IPS DF 4.7 (cell line): Measurements from ENCODE around the gene RSPH9.

Experiments
- DNase-seq: peaks from one replicate; pipeline ENCODE4 v3.0.0-alpha.2; 2013; ENCODE audit warnings: low spot score; ENCODE audit errors: extremely low read depth

The RSPH9 gene

DNA sequence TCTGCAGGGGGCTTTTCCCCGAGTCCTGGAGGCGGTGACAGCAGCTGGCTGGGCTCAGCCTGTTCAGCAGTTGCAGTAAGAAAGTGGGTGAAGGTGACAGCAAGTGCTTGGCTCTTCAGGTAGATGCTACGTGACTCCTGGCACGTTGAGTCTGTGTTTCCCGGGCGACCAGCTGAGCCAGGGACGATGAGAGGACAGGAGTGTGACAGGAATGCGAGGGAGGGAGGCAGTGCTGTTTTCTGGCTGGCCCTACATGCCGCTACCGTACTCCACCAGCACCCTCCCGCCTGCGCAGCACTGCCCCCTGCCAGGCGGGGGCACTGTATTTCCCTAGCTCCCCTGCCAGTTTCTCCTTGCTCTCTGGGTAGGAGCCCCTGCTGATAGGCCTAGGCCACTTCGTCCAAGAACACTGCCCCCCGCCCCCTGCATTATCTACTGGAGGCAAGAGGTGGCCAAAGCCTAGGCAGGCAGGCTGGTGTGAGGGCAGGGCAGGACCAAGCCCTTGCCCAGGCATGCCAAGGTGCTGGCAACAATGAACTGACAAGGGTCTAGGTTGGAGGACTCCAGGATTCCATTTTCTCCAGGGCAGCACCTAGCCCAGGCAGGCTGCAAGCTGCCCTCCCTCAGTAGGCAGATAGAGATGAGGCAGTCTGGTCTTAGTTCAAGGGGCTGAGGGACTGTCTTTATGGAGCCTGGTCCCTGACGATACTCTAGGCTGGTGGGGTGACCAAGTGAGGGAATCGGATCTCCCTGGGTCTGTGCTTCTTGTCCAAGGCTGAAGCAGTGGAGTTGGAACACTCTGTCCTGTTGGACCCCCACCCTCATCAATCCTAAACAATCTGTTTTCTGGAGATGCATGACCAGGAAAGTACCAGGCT is 23.6 kb downstream of the RSPH9 start:
- no peak for DNase-seq

DNA sequence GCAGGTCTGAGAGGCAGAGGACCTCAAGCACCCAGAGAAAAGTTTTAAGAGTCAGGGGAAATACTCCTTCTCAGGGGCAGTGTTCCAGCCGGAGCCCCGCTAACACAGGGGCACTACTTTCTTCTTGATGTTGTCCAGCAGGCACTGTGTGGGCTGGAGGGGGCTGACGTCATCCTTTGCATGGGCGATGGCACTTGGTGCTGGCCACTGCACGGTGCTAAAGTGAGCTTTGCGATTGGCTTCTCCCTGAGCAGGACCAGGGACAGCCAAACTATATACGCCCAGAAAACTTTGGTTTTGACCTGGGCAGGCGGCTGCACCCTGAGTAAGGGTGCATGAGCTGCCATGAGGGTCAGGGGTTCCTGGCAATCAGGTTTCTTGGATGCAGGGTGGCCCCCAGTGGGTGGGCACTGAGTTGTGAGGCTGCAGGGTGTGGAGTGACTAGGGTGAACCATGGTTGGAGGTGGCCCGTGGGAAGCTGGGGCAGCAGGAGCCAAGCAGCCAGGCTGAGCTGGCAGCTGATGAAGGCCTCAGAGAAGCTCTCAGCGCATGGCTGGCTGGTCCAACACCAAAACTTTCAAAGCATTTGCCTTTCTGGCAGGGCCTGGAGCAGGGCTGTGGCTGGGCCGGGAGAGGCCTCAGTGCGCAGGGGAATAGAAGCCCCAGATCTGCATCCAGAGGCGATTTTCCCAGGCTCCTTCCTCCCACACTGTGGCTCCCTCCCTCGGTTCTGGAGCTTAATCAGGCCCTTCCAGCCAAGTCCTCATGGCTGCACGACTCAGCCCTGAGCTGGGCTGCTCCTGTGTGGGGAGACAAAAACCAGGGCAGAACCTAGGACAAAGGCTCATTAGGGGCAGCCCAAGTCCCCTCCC is 24.4 kb downstream of the RSPH9 start:
- no peak for DNase-seq

DNA sequence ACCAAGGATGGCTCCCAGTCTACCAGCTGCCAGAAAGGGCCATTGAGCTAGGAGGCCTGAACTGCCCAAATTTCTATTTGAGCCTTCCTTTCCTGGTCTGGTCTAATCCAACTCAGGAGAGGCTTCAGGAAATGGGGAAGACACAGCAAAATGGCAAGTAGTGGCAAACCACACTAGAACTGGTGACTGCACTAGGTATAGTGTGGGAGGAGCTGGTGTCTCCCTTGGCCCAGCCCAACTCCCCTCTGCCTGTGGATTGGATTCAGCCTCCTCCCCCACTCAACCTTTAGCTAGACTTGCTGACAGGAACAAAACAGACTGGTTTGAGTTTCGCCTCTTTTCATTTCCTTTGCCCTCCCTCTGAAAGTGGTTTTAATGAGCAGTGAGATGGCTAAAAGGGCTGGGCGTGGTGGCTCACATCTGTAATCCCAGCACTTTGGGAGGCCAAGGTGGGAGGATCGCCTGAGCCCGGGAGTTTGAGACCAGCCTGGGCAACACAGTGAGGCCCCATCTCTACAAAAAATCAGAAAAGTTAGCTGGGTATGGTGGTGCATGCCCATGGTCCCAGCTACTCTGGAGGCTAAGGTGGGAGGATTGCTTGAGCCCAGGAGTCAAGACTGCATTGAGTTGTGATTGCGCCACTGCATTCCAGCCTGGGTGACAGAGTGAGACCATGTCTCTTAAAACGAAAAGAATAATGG is 25.2 kb downstream of the RSPH9 start:
- DNase-seq: no peak

DNA sequence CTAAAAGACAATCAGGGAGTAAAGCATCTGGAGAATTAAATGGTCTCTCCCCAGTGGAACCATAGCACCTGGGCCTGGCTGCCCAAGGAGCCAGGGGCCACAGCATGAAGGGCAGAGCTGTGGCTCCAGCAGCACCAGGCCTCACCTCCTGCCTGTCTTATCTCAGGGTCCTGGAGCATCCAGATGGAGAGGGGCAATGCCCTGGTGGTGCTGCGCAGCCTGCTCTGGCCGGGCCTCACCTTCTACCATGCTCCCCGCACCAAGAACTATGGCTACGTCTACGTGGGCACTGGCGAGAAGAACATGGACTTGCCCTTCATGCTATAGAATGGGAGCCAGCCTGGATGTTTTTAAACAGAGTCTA is 25.8 kb downstream of the RSPH9 start:
- no peak for DNase-seq

DNA sequence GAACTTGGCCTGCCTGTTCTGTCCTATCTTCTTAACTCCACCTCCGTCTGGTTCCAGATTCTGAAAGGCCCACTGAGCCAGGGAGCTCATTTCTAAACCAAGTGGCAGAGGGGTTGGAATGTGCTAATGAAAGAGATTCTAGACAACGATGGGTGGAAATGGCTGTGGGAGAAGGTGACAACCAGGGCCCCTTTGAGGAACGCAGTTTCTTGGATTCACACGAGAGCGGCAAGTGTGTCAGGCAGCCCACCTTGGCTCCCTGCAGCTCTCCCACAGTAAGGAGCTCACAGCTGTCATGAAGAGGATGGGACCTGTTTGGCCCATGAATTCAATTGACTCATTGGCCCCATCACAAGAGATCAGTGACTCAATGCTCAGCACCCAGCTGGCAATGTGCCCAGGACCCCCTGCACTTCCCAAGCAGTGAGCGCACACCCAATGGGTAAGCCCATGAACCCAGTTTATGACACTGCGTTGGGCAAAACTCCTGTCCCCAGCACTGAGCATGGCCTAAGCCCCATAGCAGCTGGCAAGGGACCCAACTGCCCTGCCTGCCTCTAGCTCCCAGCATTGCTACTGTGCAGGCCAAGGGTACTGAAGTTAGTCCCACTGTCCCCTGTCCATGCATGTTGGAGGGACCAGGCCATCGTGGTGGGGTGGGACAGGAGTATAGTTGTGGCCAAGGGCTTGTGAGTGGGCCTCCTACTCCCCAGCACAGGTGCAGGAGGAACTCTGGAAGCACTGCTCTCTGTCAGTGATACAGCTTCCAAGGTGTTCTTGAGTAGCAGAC is 26.4 kb downstream of the RSPH9 start:
- DNase-seq: no peak

DNA sequence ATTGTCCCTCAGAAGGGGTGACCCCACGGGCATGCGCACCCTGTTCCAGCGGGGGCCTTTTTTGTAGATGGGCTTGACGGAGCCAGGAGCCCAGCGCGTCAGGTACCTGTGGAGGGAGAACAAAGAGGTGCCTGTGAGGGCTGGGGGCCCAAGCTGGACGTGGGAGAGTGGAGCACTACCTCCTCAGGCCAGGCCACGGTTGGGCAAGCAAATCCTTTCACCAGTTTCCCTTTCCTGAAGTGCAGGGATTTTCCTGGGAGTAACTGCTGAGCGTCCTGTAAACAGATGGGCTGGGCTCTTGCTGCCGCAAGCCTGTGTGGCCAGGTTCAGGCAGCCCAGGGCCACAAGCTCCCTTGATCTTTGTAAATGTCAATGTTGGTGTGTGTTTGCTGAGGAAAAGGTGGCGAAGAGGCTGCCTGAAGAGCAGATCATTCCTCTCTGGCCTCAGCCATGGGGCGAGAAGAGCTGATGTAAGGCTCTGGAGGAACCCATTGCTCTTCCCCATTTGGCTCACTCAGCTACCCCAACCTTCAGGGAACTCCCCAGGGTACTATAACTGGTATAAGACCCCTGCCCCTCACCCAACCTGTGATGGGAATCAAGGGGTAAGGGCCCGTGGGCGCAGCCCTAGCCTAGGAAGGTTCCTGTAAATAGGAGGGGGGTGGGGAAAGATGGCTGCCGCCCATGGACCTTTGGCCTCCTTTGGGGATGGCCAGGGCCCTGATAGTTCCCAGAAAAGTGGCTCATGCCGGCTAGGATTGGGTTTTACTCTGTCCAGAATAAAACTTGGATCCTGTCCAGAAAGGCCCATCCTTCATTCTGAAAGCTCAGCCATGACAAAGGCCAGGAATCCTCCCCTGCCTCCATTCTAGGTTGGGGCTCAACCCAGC is 27.2 kb downstream of the RSPH9 start:
- no peak for DNase-seq

DNA sequence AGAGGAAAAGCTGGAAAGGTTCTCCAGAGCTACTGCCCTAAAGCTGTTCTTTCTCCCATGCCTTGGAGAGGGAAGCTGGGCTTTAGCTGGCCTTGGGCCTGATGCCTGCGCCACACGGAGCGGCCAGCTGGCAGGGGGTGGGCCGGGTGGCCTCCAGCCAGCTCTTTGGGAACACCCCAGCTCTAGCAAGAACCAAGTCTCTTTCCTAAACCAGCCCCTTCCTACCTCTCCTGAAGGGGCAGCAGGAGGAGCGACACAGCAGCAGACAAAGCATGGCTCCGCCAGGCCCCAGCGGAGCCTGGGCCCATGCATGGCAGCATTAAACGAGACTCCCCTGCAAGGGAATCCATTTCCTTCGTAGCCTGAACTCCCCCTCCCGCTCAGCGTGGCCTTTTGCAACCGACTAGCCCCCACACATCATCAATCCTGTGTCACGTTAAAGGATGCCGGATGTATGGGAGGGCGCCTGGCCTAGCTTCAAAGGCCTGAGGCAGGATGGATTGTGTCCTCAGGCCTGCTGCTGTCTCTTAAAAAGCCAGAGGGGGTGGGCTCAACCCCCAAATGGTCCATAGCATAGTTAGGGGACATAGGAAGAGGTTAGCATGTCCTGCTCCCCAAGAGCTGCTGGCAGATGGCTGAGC is 28.7 kb downstream of the RSPH9 start:
- DNase-seq: no peak

DNA sequence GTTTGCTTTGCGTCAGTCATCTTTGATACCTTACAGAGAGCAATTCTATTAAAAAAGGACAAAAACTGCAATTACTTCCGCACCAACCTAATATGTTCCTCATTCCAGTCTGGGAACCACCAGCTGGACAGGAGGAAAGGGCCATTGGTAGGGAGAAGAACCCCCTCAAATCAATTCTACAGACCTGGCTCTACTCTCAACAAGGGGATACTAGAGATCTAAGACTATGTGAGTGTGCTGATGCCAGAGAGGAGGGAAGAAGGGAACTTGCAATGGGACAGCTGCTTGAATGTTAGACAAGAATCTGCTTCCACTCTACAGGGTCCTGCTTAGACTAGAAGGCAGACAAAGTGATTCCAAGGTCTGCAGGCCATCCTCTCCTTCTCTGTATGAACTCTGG is 29.5 kb downstream of the RSPH9 start:
- no peak for DNase-seq

DNA sequence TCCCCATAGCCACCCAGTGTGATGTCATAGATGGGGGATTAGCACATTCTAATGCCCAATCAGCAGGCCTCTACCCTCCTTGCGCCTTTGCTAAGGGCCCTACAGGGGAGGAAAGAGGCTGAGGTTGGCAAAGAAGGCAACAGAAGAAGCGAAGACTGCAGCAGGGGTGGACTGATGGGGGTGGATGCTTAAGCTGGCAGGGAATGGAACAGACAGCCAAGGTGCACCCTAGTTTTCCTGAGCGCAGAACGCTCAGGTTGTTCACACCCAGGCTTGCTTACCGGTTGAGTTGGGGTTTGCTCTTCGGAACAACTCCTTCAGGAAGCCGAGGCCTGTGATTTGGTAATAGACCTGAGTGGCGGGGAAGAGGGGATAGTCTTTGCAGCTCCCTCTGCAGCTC is 30.1 kb downstream of the RSPH9 start:
- no peak for DNase-seq

DNA sequence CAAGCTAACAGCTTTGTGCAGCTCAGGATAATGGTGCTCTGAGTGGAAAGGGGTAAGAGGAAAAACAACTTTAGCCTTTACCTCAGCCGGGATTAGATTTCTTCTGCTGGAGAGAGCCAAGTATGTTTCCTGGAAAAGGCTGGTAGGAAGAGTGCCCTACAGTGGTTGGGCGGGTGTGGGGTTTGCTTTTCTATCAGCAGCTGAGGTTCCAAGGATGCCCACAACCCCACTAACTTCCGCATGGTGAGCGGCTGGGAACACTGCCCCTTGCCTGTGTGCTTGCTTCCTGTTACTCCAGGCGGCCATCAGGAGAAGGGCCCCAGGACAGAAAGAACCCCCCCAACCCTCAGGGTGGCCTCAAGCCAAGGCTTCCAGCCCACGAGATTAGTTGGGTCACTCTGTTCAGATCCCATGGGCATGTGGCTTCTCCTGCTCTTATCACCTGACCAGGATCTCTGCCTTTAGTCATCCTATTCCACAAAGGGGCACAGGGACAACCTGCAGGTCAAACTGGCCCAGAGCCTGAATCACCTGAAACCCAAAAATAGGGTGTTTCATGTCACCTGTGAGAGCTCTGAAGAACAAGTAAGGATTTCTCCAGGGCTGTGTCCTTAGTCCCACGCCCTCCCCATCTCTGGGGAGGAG is 32.2 kb downstream of the RSPH9 start:
- DNase-seq: no peak

DNA sequence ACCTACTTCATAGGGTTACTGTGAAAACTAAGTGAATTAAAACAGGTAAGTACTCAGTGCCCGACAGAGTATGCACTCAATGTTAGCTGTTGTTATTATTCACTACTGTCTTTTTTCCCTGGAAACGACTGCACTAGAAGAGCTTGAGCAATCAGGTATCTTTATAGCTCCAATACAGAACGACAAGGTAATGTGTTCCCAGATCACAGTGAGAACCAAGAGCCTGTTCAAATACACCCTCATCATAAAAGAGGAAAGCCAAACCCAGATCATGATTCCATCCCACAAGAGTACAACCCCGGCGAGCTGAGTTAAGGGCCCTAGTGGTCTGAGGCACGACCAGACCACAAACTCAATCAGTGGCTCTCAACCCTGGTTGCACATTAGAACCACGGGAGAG is 32.9 kb downstream of the RSPH9 start:
- no peak for DNase-seq

DNA sequence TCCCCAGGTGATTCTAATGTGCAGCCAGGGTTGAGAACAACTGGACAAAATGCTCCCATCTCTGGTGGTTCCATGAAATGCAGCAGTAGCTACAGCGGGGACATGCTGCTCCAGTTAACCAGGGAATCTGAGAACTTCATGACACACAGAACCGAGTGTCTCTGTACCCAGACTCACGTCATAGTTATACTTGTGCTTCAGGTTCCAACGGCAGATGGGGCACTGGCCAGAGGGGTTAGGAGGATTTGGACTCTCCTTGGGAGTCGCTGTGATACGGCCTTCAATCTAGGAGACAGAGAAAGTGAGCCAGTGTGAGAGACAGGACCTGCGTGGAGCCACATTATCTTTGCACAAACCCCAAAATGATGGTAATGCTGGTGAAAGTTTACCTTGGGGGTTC is 33.5 kb downstream of the RSPH9 start:
- no peak for DNase-seq

DNA sequence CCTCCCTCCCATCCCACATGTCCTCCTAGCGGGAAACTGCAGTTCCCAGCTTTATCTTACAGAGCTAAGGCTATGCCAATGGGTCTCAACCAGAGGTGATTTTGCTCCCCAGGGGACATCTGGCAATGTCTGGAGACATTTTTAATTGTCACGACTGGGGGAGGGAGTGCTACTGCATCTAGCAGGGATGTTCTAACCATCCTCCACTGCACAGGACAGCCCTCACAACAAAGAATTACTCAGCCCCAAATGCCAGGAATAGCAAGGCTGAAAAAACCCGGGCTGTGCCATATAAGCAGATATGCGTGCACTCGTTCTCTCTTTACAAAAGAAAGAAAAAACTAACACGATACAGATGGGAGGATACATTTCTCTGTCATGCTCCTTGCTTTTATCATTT is 34.2 kb downstream of the RSPH9 start:
- no peak for DNase-seq

DNA sequence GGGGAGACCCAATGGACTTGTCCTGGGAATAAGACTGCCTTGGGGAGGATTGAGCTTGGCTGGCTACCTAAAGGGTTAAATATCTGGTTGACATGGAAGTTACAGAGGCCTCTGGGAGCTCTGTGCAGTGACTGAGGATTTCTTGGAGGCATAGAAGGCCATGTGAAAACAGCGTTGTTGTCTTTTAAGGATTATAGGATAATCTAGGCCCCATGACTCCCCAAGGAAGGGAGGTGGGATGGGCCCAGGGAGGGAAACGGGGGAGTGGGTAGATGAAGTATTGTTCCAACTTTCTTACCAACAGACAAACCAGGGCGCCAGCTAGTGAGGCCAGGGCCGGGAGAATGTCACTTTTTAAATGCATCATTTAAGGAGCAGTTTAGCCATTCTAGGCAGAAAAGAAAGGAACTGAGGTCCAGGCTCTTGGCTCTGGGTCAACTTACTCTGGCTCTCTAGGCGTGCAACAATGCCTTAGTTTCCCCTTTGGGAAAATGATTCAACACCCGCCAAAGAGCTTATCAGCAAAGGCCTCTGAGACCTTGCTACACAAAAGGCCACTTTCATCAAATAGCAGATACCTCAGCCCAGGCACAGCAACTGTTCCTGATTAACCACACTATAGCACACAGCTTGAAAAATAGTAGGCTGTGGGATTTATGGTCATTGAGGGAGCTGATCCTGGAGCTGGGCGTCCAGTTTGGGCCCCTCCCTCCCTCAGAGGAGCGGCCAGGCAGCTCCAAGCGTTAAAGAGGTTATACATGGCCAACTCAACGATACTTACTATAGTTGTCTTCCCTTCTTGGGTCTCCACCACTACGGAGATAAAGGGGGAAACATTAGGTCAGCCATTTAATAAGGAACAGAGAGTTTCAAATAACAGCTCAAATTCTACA is 35.7 kb downstream of the RSPH9 start:
- no peak for DNase-seq

DNA sequence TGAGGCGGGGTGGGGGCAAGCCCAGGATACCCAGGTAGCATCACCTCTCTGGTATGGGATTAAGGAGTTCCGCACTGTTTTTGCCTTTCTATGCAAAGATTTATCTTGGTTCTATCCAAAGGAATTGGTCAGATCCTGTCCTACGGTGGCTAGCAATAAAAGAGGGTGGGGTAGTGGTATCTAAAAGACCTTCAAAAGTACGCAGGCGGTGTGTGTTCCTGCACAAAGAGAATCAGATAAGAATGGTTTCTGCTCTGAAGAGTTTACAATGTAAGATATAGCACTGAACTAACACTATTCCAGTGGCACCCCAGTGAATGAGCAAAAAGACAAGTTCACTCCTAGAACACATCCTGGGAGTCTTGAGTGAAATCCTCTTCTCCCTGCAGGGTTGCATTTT is 36.5 kb downstream of the RSPH9 start:
- no peak for DNase-seq

DNA sequence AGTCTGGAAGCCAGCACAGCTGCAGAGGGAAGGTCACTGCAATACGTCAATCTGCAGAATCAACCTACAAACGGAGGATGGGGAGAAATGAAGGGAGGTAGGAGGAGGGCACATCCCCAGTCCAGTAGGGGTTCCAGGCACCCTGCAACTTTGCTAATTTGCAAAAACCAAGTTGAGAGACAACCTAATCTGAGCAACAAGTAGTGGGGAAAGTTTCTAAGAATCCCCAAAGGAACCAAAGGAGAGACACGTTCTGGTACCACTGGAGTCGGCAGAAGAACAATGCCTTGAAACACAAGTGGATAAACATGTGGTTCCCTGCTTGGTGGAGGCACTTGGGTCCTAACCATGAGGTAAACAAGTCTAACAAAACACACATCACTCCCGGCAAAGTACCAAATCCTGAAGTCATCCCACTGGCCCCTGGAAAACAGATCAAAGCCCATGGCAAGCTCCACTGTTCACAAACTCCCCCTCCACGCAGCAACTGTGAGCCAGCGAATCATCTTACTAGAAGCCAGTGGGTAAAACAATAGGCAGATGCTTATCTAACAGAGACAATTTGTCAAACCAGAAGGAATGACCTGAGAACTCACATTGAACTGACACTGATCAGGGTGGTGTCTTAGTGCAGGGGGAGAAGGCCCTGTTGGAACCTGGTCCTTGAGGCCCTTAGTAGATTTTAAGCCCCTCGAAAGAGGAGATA is 38.0 kb downstream of the RSPH9 start:
- no peak for DNase-seq

DNA sequence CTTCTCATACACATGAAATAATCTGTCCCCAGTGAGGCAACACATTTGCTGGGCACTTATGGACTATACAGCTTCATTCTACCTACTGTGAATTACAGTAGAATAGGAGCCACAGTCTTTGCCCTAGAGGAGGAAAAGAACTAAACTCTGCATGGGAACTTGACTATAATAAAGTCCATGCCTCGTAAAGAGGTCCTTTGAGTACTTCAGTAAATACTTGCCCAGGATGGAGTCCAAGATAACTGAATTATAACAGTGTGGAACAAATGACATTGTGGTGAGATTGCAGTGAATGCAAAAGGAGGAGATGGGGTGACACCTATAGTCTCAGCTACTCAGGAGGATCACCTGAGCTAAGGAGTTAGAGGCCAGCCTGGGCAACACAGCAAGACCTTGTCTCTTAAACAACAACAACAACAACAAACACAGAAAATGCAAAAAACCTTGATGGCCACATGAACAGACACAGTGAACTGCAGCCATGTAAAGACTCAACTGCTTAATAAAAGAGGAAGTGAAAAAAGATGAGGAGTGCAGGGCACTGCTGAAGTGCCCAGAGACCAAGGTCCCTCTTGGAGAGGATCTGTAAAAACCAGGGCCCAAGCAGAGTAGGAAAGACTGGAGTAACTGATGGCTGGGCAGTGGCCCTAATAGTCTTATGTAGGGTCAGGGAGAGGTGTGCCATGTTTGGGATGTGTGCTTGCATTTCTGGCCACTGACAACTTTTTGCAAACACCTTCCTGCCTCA is 39.0 kb downstream of the RSPH9 start:
- DNase-seq: no peak
